ENCODE measurements around the gene RFX2. TPM values are rescaled to one million over a fixed set of nuclear protein-coding genes. Genes with fewer than 3 reads are reported as not detected.
A peak's percentile ranks its signal among the peaks of the same experiment; 100 is the strongest.

RFX2 gene
- total RNA-seq, 1 donor from 2014 or later: 20.9 TPM

GRCh38 chr19:5978606-5979552, 131.4 kb downstream of the RFX2 start:
- H3K27me3 ChIP-seq (ENCODE audit: low read depth): no peaks in the 10 kb centered on the region
- no peak for TF ChIP-seq CTCF (IDR thresholded peaks at IDR 0.05)
- no peak for ATAC-seq
- peaks cover 46% of the 10 kb centered on the region for H3K4me1 ChIP-seq
- peaks cover 19% of the 10 kb centered on the region for H3K36me3 ChIP-seq
- no peak for DNase-seq
- peak overlapping the region; percentile 92 for H3K27ac ChIP-seq
- intact Hi-C loops (cut with DNase I): no loop called here
- H3K9me3 ChIP-seq: no peaks in the 10 kb centered on the region
- H3K4me3 ChIP-seq: peak overlapping the region; percentile 97

- H3K27me3 ChIP-seq (ENCODE audit: low read depth): no peaks in the 10 kb centered on the region
- peak within 1 kb of the TSS; percentile 97 for H3K4me3 ChIP-seq
- H3K27ac ChIP-seq: peak within 1 kb of the TSS; percentile 92
- intact Hi-C loops (cut with DNase I): no loop called here
- TF ChIP-seq CTCF (IDR thresholded peaks at IDR 0.05): no peak
- ATAC-seq (peak; percentile 97 to 98), DNase-seq (peak; percentile 100)
- peaks cover 48% of the 10 kb centered on the region for H3K4me1 ChIP-seq
- H3K9me3 ChIP-seq: no peaks in the 10 kb centered on the region
- H3K36me3 ChIP-seq: peaks cover 28% of the 10 kb centered on the region
These were observed 132.3 kb downstream of the RFX2 start, which contains the start of gene RANBP3 for GRCh38 chr19:5977785-5978605. Gene RANBP3, minus strand, starts transcription at chr19:5978140. Its CDS starts 58 bp downstream, at chr19:5978082.

- Histone ChIP-seq H3K27ac (peak overlapping the region; percentile 92), H3K27me3 (ENCODE audit: low read depth) (no peaks in the 10 kb centered on the region), H3K36me3 (peaks cover 29% of the 10 kb centered on the region), H3K4me3 (peak overlapping the region; percentile 97), H3K4me1 (peaks cover 55% of the 10 kb centered on the region), H3K9me3 (no peaks in the 10 kb centered on the region)
- DNase-seq (no peak), ATAC-seq (no peak)
- TF ChIP-seq CTCF (IDR thresholded peaks at IDR 0.05): no peak
- intact Hi-C loops (cut with DNase I): no loop called here
These were observed 133.0 kb downstream of the RFX2 start for GRCh38 chr19:5977222-5977784.

- no peaks in the 10 kb centered on the region for H3K27me3 ChIP-seq (ENCODE audit: low read depth)
- peaks cover 35% of the 10 kb centered on the region for H3K36me3 ChIP-seq
- H3K27ac ChIP-seq: no peak overlapping the region
- H3K4me1 ChIP-seq: peaks cover 55% of the 10 kb centered on the region
- intact Hi-C loops (cut with DNase I): no loop called here
- ATAC-seq: no peak
- DNase-seq: no peak
- peak overlapping the region; percentile 97 for H3K4me3 ChIP-seq
- TF ChIP-seq CTCF (IDR thresholded peaks at IDR 0.05): no peak
- H3K9me3 ChIP-seq: no peaks in the 10 kb centered on the region
These were observed 133.5 kb downstream of the RFX2 start for GRCh38 chr19:5976768-5977167.

GRCh38 chr19:5975388-5975728, 134.9 kb downstream of the RFX2 start:
- Histone ChIP-seq H3K4me1 (peaks cover 55% of the 10 kb centered on the region), H3K9me3 (no peaks in the 10 kb centered on the region), H3K4me3 (no peak overlapping the region), H3K27ac (no peak overlapping the region), H3K27me3 (ENCODE audit: low read depth) (no peaks in the 10 kb centered on the region), H3K36me3 (peaks cover 37% of the 10 kb centered on the region)
- DNase-seq: no peak
- intact Hi-C loops (cut with DNase I): no loop called here
- ATAC-seq: no peak
- TF ChIP-seq CTCF (IDR thresholded peaks at IDR 0.05): no peak

Data from lower lobe of right lung (tissue), 2 donors.